Measurements from ENCODE around the gene ATP6V0D1. TPM values are rescaled to one million over a fixed set of nuclear protein-coding genes. Genes with fewer than 3 reads are reported as not detected.

The ATP6V0D1 gene
- total RNA-seq, 1 donor: 158 TPM

DNA sequence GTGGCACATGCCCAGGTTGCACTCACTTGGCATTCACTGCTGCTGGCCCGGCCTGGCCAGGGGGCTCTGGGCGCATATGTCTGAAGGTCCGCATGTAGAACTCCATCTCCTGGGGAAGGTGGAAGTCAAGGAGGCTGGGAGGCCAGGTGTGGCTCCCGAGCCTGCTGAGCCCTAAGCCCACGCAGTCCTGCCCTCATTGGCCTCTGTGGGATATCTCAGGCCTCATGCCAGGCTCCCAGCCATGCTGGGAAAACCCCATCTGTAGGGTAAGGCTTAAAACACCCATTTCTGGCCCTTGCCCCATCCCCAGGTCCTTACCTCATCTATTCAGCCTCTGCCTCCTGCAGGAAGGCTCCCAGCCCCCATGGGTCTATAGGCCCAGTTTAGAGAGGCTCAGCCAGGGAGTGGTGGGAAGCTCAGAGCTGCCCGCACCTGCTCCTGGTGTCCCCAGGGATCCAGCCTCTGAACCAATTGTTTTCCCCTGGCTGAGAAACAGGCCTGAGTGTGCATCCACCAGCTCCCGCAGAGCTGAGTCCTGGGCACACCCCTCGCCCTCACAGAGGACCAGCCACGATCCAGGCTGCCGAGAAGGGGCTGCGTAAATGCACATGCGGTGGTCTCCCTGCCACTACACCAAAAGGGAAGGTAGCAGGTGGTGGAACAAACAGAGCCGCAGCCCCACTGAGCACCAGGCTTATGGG lies 85.3 kb downstream of the ATP6V0D1 start:
- H3K27ac ChIP-seq (ENCODE audit: low read depth, low read length): no peak overlapping the region
- H3K27me3 ChIP-seq (ENCODE audit: insufficient read depth, low read length): peaks cover 19% of the 10 kb centered on the region
- peaks cover 19% of the 10 kb centered on the region for H3K4me1 ChIP-seq (ENCODE audit: insufficient read depth, low read length)
- peaks cover 4% of the 10 kb centered on the region for H4K20me1 ChIP-seq (ENCODE audit: insufficient read depth, low read length)
- no peaks in the 10 kb centered on the region for H3K36me3 ChIP-seq (ENCODE audit: insufficient read depth, low read length)
- H3K79me2 ChIP-seq (ENCODE audit: insufficient read depth, low read length): no peaks in the 10 kb centered on the region
- H3K4me2 ChIP-seq (ENCODE audit: insufficient read depth, low read length): no peak overlapping the region
- no peaks in the 10 kb centered on the region for H3K9me3 ChIP-seq (ENCODE audit: low read depth, low read length)
- H3K4me3 ChIP-seq (ENCODE audit: insufficient read depth, low read length): no peak overlapping the region
- DNase-seq (ENCODE audit: insufficient read length, low spot score, missing footprints): peak; percentile 94
- TF ChIP-seq, protein P1, sequence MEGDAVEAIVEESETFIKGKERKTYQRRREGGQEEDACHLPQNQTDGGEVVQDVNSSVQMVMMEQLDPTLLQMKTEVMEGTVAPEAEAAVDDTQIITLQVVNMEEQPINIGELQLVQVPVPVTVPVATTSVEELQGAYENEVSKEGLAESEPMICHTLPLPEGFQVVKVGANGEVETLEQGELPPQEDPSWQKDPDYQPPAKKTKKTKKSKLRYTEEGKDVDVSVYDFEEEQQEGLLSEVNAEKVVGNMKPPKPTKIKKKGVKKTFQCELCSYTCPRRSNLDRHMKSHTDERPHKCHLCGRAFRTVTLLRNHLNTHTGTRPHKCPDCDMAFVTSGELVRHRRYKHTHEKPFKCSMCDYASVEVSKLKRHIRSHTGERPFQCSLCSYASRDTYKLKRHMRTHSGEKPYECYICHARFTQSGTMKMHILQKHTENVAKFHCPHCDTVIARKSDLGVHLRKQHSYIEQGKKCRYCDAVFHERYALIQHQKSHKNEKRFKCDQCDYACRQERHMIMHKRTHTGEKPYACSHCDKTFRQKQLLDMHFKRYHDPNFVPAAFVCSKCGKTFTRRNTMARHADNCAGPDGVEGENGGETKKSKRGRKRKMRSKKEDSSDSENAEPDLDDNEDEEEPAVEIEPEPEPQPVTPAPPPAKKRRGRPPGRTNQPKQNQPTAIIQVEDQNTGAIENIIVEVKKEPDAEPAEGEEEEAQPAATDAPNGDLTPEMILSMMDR (IDR thresholded peaks at IDR 0.05; ENCODE audit: extremely low read depth, low read depth, low read length): no peak
- H2AFZ ChIP-seq (ENCODE audit: low read length): no peak overlapping the region

DNA sequence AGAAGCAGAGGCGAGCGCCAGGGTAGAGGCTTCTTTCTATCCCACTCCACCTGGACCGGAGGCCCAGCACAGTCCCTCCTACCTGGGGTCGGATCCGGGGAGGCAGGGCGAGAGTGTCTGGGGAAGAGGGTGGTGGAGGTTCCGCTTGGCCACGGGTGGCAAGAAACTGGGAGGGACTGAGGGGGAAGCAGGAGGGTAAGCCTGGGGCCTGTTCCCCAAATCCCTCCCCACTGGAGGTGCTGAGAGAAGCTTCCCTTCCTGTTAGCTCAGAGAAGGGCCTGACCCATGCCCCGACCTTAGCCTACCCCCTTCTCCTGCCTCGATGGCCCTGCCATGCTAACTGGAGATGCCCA lies 85.9 kb downstream of the ATP6V0D1 start:
- no peaks in the 10 kb centered on the region for H3K79me2 ChIP-seq (ENCODE audit: insufficient read depth, low read length)
- no peak overlapping the region for H3K27ac ChIP-seq (ENCODE audit: low read depth, low read length)
- peaks cover 19% of the 10 kb centered on the region for H3K27me3 ChIP-seq (ENCODE audit: insufficient read depth, low read length)
- peaks cover 19% of the 10 kb centered on the region for H3K4me1 ChIP-seq (ENCODE audit: insufficient read depth, low read length)
- no peaks in the 10 kb centered on the region for H3K36me3 ChIP-seq (ENCODE audit: insufficient read depth, low read length)
- H2AFZ ChIP-seq (ENCODE audit: low read length): no peak overlapping the region
- no peaks in the 10 kb centered on the region for H3K9me3 ChIP-seq (ENCODE audit: low read depth, low read length)
- peak; percentile 68 for DNase-seq (ENCODE audit: insufficient read length, low spot score, missing footprints)
- TF ChIP-seq, protein P1 (IDR thresholded peaks at IDR 0.05; ENCODE audit: extremely low read depth, low read depth, low read length): no peak
- H4K20me1 ChIP-seq (ENCODE audit: insufficient read depth, low read length): peaks cover 4% of the 10 kb centered on the region
- H3K4me2 ChIP-seq (ENCODE audit: insufficient read depth, low read length): no peak overlapping the region
- H3K4me3 ChIP-seq (ENCODE audit: insufficient read depth, low read length): no peak overlapping the region

DNA sequence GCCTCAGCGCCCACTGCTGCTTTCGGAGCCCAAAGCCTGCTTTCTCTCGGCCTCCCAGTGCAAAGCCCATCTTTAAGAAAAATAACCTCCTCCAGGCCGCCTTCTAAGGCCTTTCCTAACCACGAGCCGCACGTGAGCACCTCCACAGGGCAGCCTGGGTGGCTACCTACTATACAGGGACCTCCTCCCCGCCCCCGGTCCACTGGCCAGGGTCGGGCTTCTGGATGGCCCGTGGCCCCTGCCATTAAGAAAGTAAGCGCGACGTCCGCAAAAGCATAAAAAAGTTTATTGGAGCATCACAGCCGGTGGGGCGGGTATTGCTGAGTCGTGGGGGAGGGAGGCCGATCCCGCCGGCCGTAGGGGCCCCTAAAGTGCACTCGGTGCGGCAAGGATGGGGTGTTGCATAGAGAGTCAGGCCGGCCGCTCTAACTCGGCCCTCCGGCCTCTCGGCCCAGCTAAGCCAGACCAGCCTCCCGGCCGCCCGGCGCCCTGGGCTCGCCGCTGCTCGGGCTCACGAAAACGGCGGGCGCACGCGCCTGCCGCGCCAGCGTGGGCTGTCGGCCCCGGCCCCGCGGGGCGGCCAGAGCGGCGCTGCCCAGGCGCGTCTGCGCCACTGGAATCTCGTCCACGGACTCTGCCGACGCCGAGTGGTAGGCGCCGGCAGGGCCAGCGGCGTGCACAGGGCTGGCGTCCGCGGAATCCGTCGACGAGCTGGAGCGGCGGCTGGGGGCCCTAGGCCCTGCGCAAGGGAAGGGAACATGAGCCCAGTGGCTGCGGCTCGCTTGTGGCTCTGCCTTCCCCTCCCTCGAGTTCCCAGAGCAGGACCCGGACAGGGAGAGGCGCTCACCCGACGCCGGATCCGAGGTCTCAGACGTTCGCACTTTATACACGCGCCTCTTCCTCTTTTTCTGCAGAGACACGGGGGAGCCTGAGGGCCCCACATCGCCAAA lies 86.5 kb downstream of the ATP6V0D1 start:
- Histone ChIP-seq H3K4me3 (ENCODE audit: insufficient read depth, low read length) (no peak overlapping the region), H4K20me1 (ENCODE audit: insufficient read depth, low read length) (peaks cover 4% of the 10 kb centered on the region), H3K27me3 (ENCODE audit: insufficient read depth, low read length) (peaks cover 19% of the 10 kb centered on the region), H3K4me2 (ENCODE audit: insufficient read depth, low read length) (peak overlapping the region; percentile 64), H3K36me3 (ENCODE audit: insufficient read depth, low read length) (no peaks in the 10 kb centered on the region), H3K9me3 (ENCODE audit: low read depth, low read length) (no peaks in the 10 kb centered on the region), H3K4me1 (ENCODE audit: insufficient read depth, low read length) (peaks cover 19% of the 10 kb centered on the region), H3K27ac (ENCODE audit: low read depth, low read length) (no peak overlapping the region), H3K79me2 (ENCODE audit: insufficient read depth, low read length) (no peaks in the 10 kb centered on the region), H2AFZ (ENCODE audit: low read length) (no peak overlapping the region)
- TF ChIP-seq, protein P1 (IDR thresholded peaks at IDR 0.05; ENCODE audit: extremely low read depth, low read depth, low read length): no peak
- peak; percentile 72 for DNase-seq (ENCODE audit: insufficient read length, low spot score, missing footprints)

DNA sequence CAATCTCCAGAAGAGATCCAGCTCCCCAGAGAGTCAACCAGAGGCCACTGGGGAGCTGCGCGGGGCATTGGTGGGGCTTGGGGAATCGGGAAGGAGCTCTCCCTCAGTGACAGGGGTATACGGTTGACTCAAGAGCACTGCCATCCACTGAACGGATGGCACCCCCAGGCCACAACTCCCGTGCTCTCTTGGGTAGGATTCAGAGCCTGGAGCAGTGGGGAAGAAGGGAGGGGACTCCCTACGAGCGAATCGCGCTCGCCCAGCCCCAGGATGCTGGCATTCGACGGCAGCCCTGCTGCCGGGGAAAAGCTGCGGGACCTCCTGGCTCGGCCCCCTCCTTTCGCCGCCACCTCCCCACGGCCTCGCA lies 87.2 kb downstream of the ATP6V0D1 start:
- Histone ChIP-seq H4K20me1 (ENCODE audit: insufficient read depth, low read length) (peaks cover 4% of the 10 kb centered on the region), H3K9me3 (ENCODE audit: low read depth, low read length) (no peaks in the 10 kb centered on the region), H3K27ac (ENCODE audit: low read depth, low read length) (no peak overlapping the region), H3K4me1 (ENCODE audit: insufficient read depth, low read length) (peaks cover 19% of the 10 kb centered on the region), H3K4me2 (ENCODE audit: insufficient read depth, low read length) (peak overlapping the region; percentile 64), H3K4me3 (ENCODE audit: insufficient read depth, low read length) (peak overlapping the region; percentile 61), H3K27me3 (ENCODE audit: insufficient read depth, low read length) (peaks cover 19% of the 10 kb centered on the region), H2AFZ (ENCODE audit: low read length) (peak overlapping the region; percentile 50), H3K79me2 (ENCODE audit: insufficient read depth, low read length) (no peaks in the 10 kb centered on the region), H3K36me3 (ENCODE audit: insufficient read depth, low read length) (no peaks in the 10 kb centered on the region)
- TF ChIP-seq, protein P1 (IDR thresholded peaks at IDR 0.05; ENCODE audit: extremely low read depth, low read depth, low read length): no peak
- DNase-seq (ENCODE audit: insufficient read length, low spot score, missing footprints): no peak

Measured in osteoblast (primary cell).